ENCODE data around the gene TMEM167B. TPM values are rescaled to one million over a fixed set of nuclear protein-coding genes. Genes with fewer than 3 reads are reported as not detected.
"Not testable (repeated sequence)": the region's sequence is repeated elsewhere in the genome, so short reads cannot be mapped to it uniquely, and the experiment has no call there.

The TMEM167B gene
- 10 to 100 TPM; 20.8 to 21.2 TPM for total RNA-seq

DNA sequence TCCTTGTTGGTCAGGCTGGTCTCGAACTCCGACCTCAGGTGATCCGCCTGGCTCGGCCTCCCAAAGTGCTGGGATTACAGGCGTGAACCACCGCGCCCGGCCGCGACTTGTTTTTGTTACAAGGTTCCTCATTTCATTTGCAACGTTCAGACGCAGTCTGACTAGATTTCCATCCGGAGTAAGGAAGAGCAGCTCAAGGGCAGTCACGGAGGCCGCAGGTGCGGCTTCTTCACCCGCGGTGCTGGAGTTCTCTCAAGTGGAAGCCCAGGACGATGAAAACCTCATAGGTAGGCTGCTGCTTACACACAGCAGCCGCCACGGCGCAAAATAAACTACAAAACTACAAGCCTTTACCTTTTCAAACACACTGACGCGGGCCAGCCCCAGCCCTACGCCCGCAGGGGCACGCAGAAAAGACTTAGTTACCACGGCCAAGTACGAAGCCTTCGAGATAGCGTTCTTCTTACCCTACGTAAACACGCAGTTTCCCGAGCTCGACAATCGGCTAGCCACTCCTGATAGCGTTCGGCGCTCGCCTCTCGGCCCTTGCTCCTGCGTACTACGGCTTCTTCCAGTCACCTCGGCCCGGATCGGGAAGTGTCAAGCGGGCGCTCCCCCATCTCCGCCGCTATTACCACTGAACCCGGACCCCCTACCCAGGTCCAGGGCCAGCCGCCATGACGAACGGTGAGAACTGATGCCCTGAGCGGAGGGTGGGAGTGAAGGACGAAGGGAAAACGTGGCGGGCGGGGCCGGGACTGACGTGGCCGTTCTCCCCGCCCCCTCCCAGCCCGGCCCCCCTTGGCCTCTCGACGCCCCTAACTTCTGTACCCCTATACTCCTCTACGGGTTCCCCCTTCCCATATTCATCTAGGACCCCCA, at the start of gene TMEM167B:
Gene TMEM167B, plus strand, starts transcription at position 569 of the 882 bp plus-strand sequence. Its CDS starts 109 bp downstream, at position 678.
- Mint-ChIP-seq H3K36me3 (ENCODE audit: low read depth) (peaks cover 24% of the 10 kb centered on the region), H3K27ac (peak within 1 kb of the TSS; percentile 95), H3K4me1 (ENCODE audit: low read depth) (peaks cover 33% of the 10 kb centered on the region), H3K9me3 (ENCODE audit: insufficient read depth) (no peaks in the 10 kb centered on the region), H3K4me3 (peak within 1 kb of the TSS; percentile 88), H3K27me3 (ENCODE audit: low read depth) (no peaks in the 10 kb centered on the region)
- ATAC-seq = peak; percentile 92
- ChIA-PET CTCF (interaction anchor here (0.7 to 5.1 kb wide), 7 partner anchors 9 to 63 kb away, joined by 3 to 38 read pairs (median 3); partner anchors contain the start of gene TAF13), POLR2A (interaction anchor here (0.7 to 2.9 kb wide), 8 partner anchors 9 to 393 kb away, joined by 3 to 51 read pairs (median 4); partner anchors contain the start of genes ATXN7L2, CLCC1, TAF13 and WDR47)
- DNase-seq = peak; percentile 93

DNA sequence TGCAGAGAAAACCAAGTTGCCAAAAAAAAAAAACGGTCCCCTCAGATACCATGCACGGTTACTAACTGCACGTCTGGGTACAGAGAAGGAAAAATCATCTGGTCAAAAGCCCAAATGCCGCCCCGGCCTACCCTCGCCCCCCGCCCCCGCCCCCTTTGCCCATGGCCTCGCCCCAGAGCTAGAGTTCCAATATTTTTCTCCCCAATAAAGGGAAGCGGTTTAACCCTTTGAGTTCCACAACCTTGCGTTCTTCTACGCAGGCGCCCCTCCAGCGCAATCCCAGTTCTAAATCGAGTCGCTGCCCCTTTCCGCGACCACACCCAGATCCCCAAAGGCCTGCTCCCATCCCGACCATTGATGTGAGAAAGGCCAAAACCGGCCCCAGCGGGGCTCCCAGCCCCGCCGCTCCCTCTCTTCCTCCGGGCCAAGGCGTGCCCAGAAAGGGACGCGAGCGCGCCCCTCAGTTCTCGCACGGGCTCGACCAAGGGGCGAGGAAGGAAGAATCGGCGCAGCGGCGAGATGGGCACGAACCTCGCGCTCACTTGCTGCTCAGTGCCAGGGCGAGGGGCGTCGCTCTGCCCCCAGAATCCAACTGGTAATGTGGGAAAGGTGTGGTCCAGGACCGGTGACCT, 49.5 kb upstream of the TMEM167B start:
- Mint-ChIP-seq H3K27ac (peak overlapping the region; percentile 89), H3K4me3 (peak overlapping the region; percentile 87), H3K36me3 (ENCODE audit: low read depth) (no peaks in the 10 kb centered on the region), H3K9me3 (ENCODE audit: insufficient read depth) (no peaks in the 10 kb centered on the region), H3K27me3 (ENCODE audit: low read depth) (peaks cover 6% of the 10 kb centered on the region), H3K4me1 (ENCODE audit: low read depth) (peaks cover 20% of the 10 kb centered on the region)
- ChIA-PET CTCF (interaction anchor here (1.0 to 1.9 kb wide), 2 partner anchors 59 to 71 kb away, joined by 3 to 10 read pairs; a partner anchor contains a TSS), POLR2A (interaction anchor here (1.3 kb wide), 1 partner anchor 50 kb away, joined by 5 read pairs; the partner anchor contains the start of gene TMEM167B)
- ATAC-seq (peak; percentile 31), DNase-seq (peak; percentile 52)

DNA sequence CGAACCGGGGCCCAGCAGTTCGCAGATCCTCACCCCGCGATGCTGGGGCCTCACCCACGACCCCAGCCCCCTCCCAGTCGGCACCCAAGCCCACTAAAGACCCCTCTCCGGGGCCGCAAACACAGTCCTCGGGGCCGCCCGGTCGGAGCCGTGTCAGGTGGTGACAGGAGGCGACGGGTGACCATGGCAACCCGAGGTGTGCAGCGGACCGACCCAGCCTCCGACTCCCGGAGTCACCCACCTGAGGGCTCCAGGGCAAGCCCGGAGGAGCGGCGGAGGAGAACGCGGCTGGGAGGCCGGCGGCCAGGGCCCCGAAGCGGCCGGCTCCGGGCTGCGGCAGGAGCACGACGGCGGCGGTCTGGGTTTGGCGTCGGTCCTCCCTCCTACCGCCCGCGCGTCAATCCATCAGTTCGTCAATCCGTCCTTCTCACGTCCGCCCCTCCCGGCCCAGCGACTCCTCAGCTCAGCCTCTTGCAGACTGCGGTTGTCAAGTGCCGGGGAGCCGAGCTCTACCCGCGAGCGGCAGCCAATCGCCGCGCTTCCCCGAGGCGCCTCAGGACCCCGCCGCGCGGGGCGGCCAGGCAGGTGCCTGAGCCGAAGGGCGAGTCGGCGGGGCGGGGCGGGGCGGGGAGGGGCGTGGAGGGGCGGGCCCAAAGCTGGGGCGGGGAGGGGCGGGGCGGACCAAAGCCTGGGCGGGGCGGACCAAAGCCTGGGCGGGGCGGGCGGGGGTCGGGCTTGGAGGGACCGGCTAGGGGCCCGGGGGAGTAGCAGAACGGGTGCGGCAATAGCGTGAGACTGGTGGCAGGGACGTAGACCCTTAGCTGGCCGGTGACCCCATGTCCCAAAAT, 48.7 kb upstream of the TMEM167B start, which contains the start of gene WDR47:
Gene WDR47, minus strand, starts transcription at position 482 of the 848 bp plus-strand sequence. CDS start 18,590 bp downstream, outside the sequence.
- no peaks in the 10 kb centered on the region for H3K9me3 Mint-ChIP-seq (ENCODE audit: insufficient read depth)
- ATAC-seq = peak; percentile 98
- H3K4me3 Mint-ChIP-seq = peak within 1 kb of the TSS; percentile 87
- peak; percentile 97 for DNase-seq
- ChIA-PET CTCF (interaction anchor here (0.7 to 1.9 kb wide), 7 partner anchors 50 to 213 kb away, joined by 3 to 10 read pairs (median 4); a partner anchor contains a TSS), POLR2A (interaction anchor here (0.6 to 1.5 kb wide), 6 partner anchors 28 to 350 kb away, joined by 3 to 7 read pairs (median 5); partner anchors contain the start of genes CLCC1, PRPF38B, TAF13 and TMEM167B)
- H3K27ac Mint-ChIP-seq = peak within 1 kb of the TSS; percentile 89
- H3K27me3 Mint-ChIP-seq (ENCODE audit: low read depth) = peaks cover 9% of the 10 kb centered on the region
- peaks cover 20% of the 10 kb centered on the region for H3K4me1 Mint-ChIP-seq (ENCODE audit: low read depth)
- H3K36me3 Mint-ChIP-seq (ENCODE audit: low read depth) = no peaks in the 10 kb centered on the region

DNA sequence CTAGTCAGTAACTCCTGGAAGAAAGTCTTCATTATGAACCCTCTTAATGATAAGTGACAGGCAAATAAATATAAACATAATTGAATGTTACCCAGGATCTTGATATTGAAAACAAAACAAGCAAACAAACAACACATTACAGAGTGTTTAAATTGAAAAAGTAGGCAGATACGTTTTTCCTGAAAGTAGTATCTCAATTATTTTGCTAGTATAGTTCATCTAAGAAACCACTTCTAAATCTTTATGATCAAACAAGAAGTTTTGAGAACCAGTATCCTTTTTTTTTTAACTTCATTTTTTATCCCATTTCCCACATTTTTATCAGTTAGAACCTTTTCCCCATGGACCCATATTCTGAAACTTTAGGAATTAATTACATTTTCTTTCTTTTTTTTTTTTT, 45.0 kb upstream of the TMEM167B start:
- Mint-ChIP-seq H3K27me3 (ENCODE audit: low read depth) (peaks cover 18% of the 10 kb centered on the region), H3K4me3 (no peak overlapping the region)
- no peak for DNase-seq

DNA sequence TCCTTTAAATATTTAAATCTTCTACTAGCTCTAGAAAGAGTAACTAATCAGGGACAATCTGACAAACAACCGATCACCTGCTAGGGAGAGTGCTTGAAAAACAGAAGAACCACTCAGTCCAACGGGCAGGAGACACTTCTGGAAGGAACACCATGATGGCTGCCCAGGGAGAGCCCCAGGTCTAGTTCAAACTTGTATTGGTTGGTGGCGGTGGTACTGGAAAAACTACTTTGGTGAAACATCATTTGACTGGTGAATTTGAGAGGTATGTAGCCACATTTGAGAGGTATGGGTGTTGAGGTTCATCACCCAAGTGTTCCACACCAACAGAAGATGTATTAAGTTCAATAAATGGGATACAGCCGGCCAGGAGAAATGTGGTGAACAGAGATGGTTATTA, 43.9 kb upstream of the TMEM167B start:
- CTCF ChIA-PET = no interaction called here
- Mint-ChIP-seq H3K36me3 (ENCODE audit: low read depth) (no peaks in the 10 kb centered on the region), H3K9me3 (ENCODE audit: insufficient read depth) (no peaks in the 10 kb centered on the region), H3K27me3 (ENCODE audit: low read depth) (peaks cover 19% of the 10 kb centered on the region), H3K4me1 (ENCODE audit: low read depth) (peaks cover 7% of the 10 kb centered on the region), H3K4me3 (no peak overlapping the region), H3K27ac (no peak overlapping the region)
- ATAC-seq = no peak
- POLR2A ChIA-PET = no interaction called here
- DNase-seq = no peak

More for the DNA sequence above, 45.0 kb upstream of the TMEM167B start:
- Mint-ChIP-seq H3K36me3 (ENCODE audit: low read depth) (no peaks in the 10 kb centered on the region), H3K4me1 (ENCODE audit: low read depth) (peaks cover 10% of the 10 kb centered on the region), H3K27ac (no peak overlapping the region), H3K9me3 (ENCODE audit: insufficient read depth) (no peaks in the 10 kb centered on the region)
- ChIA-PET CTCF (no interaction called here), POLR2A (no interaction called here)
- no peak for ATAC-seq

DNA sequence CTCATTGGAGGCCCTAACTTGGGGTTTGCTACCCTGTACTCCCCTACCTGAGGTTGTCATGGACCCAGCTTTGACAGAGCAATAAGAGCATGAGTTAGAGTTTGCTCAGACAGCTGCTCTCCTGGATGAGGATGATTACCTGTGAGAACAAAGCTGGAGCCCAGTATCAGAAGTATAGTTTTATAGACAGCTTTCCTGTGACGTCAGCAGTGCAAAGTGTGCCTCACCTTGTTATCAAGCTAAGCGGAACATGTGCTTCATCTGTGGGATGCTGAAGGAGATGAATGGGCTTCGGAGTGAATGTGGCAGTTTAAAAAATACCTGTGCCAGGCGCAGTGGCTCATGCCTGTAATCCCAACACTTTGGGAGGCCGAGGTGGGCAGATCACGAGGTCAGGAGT, 43.2 kb upstream of the TMEM167B start:
- Mint-ChIP-seq H3K4me3 (no peak overlapping the region), H3K27ac (no peak overlapping the region), H3K4me1 (ENCODE audit: low read depth) (peaks cover 6% of the 10 kb centered on the region), H3K9me3 (ENCODE audit: insufficient read depth) (no peaks in the 10 kb centered on the region), H3K36me3 (ENCODE audit: low read depth) (no peaks in the 10 kb centered on the region), H3K27me3 (ENCODE audit: low read depth) (peaks cover 19% of the 10 kb centered on the region)
- ATAC-seq (no peak), DNase-seq (no peak)
- CTCF ChIA-PET = interaction anchor here (0.8 kb wide), 1 partner anchor 192 kb away, joined by 3 read pairs; no protein-coding TSS in a partner anchor
- POLR2A ChIA-PET = no interaction called here

DNA sequence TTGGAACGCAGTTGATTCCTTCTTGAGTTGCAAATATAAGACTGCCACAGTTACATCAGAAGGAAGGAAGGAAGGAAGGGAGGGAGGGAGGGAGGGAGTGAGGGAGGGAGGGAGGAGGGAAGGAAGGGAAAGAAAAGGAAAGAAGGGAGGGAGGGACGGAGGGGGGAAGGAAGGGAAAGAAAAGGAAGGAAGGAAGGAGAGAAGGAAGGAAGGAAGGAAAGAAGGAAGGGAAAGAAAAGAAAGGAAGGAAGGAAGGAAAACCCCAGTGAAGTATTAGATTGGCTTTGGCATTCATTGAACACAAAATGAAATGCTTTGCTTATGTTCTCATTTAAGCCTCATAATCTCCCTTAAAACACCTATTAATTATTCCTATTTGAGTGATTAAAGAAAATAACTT, 42.2 kb upstream of the TMEM167B start:
- POLR2A ChIA-PET = interaction anchor here (0.8 kb wide), 1 partner anchor 13 kb away, joined by 3 read pairs; no protein-coding TSS in a partner anchor
- Mint-ChIP-seq H3K4me1 (ENCODE audit: low read depth) (peaks cover 3% of the 10 kb centered on the region), H3K9me3 (ENCODE audit: insufficient read depth) (no peaks in the 10 kb centered on the region), H3K27ac (no peak overlapping the region), H3K36me3 (ENCODE audit: low read depth) (no peaks in the 10 kb centered on the region), H3K4me3 (no peak overlapping the region), H3K27me3 (ENCODE audit: low read depth) (peaks cover 19% of the 10 kb centered on the region)
- ATAC-seq (no peak), DNase-seq (no peak)
- CTCF ChIA-PET = no interaction called here

DNA sequence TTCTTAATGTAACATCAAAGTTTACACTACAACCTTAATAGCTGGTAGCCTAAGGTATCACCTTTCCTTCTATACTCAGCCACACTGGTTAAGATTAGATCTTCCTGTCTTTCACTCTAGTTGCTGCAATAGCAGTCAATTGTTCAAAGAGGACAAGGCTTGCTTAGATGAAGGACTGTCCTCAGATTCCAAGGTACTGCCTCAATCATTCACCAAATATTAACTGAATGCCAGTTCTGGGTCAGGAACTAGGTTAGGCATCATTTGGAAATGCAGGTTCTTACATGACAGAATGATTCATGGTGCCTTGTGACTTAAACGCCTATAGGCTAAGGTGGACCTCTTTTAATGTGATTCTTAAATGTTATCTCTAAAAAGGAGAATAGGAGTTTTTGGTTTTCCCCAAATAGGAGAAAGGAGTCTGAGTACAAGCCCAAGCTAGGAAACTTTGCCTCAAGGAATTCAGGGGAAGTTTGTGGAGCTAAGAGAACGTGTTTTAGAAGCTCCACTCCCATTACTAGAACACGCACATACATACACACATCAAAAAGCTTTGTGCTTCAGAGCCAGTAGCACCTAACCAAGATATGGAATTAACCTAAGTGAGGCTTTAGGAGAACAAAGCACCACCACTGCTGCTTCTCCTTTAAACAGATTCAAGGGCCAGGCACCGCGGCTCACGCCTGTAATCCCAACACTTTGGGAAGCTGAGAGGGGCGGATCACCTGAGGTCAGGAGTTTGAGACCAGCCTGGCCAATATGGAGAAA, 40.2 kb upstream of the TMEM167B start:
- no peak for DNase-seq
- peaks cover 2% of the 10 kb centered on the region for H3K4me1 Mint-ChIP-seq (ENCODE audit: low read depth)
- no peak for ATAC-seq
- H3K36me3 Mint-ChIP-seq (ENCODE audit: low read depth) = no peaks in the 10 kb centered on the region
- ChIA-PET CTCF (no interaction called here), POLR2A (no interaction called here)
- no peaks in the 10 kb centered on the region for H3K9me3 Mint-ChIP-seq (ENCODE audit: insufficient read depth)
- H3K27ac Mint-ChIP-seq = no peak overlapping the region
- H3K27me3 Mint-ChIP-seq (ENCODE audit: low read depth) = peaks cover 16% of the 10 kb centered on the region
- H3K4me3 Mint-ChIP-seq = no peak overlapping the region

DNA sequence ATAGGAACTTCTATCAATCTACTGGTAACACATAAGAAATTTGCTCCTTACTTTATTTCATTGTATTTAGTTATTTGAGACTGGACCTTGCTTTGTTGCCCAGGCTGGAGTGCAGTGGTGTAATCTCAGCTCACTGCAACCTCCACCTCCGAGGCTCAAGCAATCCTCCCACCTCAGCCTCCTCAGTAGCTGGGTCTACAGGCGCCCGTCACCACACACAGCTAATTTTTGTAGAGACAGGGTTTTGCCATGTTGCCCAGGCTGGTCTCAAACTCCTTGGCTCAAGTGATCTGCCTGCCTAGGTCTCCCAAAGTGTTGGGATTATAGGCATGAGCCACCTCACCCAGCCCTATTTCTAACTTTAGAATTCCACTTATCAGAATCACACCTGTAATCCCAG, 38.4 kb upstream of the TMEM167B start:
- ATAC-seq; H3K4me3 Mint-ChIP-seq; H3K27ac Mint-ChIP-seq; DNase-seq; H3K27me3 Mint-ChIP-seq (ENCODE audit: low read depth); POLR2A ChIA-PET; CTCF ChIA-PET; H3K4me1 Mint-ChIP-seq (ENCODE audit: low read depth); H3K9me3 Mint-ChIP-seq (ENCODE audit: insufficient read depth); H3K36me3 Mint-ChIP-seq (ENCODE audit: low read depth): not testable (repeated sequence)

DNA sequence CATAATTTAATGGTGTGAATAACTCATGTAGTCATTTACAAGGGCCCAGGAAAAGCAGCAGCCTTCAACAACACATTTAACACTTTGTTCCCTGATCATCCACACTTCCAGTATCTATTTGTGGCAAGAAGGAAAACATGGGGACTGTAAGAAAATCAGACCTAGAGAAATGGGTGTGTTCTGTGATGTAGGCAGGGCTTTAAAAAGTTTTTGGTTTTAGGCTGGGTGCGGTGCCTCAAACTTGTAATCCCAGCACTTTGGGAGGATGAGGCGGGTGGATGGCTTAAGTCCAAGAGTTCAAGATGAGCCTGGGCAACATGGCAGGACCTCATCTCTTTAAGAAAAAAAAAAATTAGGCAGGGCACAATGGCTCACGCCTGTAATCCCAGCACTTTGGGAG, 34.5 kb upstream of the TMEM167B start:
- Mint-ChIP-seq H3K4me3 (no peak overlapping the region), H3K9me3 (ENCODE audit: insufficient read depth) (no peaks in the 10 kb centered on the region), H3K27me3 (ENCODE audit: low read depth) (no peaks in the 10 kb centered on the region), H3K27ac (no peak overlapping the region), H3K36me3 (ENCODE audit: low read depth) (no peaks in the 10 kb centered on the region), H3K4me1 (ENCODE audit: low read depth) (no peaks in the 10 kb centered on the region)
- no peak for DNase-seq
- CTCF ChIA-PET = no interaction called here
- POLR2A ChIA-PET = no interaction called here
- no peak for ATAC-seq

DNA sequence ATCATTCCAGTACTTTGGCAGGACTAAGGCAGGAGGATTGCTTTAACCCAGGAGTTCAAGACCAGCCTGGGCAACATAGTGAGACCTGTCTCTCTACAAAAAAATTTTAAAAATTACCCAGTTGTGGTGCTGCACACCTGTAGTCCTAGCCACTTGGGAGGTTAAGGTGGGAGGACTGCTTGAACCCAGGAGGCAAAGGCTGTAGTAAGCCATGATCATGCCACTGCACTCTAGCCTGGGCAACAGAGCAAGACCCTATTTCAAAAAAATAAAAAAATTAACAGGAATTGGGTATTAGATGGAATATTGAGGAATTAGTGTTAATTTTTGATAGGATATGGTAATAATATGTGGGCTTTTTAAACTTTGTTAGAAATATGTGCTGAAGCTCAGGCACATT, 31.5 kb upstream of the TMEM167B start:
- no peaks in the 10 kb centered on the region for H3K27me3 Mint-ChIP-seq (ENCODE audit: low read depth)
- no peaks in the 10 kb centered on the region for H3K4me1 Mint-ChIP-seq (ENCODE audit: low read depth)
- ATAC-seq (no peak), DNase-seq (no peak)
- peaks cover 1% of the 10 kb centered on the region for H3K36me3 Mint-ChIP-seq (ENCODE audit: low read depth)
- CTCF ChIA-PET = no interaction called here
- no peaks in the 10 kb centered on the region for H3K9me3 Mint-ChIP-seq (ENCODE audit: insufficient read depth)
- POLR2A ChIA-PET = no interaction called here
- H3K4me3 Mint-ChIP-seq = no peak overlapping the region
- H3K27ac Mint-ChIP-seq = no peak overlapping the region

Data from activated CD8-positive, alpha-beta T cell treated with anti-CD3 and anti-CD28 coated beads, Interleukin-2, amount 10 ng/mL, durations not matched to agents 7 days and 5 days (primary cell).